SKM-1 treated with dmso at 0.1 percent for 144 hours (cell line): ENCODE results near the gene ABHD12.
"Not testable (repeated sequence)": the region's sequence is repeated elsewhere in the genome, so short reads cannot be mapped to it uniquely, and the experiment has no call there.

ENCODE experiments used
- DNase-seq: peaks from one replicate; lab custom pipeline; 2025; ENCODE audit not compliant: unreplicated experiment; lab: John Stamatoyannopoulos, UW

The ABHD12 gene

GRCh38 chr20:25390538-25391528, at the start of gene ABHD12:
ABHD12 (minus strand) TSS chr20:25390835; CDS start chr20:25390703, 132 bp downstream.
- DNase-seq, result peak; percentile 90

GRCh38 chr20:25439328-25439727, 48.7 kb upstream of the ABHD12 start:
- DNase-seq, result peak; percentile 16

GRCh38 chr20:25437153-25437581, 46.5 kb upstream of the ABHD12 start:
- no peak for DNase-seq

- no peak for DNase-seq
Measured at GRCh38 chr20:25424536-25424935, 33.9 kb upstream of the ABHD12 start.

- DNase-seq, result no peak
Measured at GRCh38 chr20:25422032-25422431, 31.4 kb upstream of the ABHD12 start.

GRCh38 chr20:25421102-25421501, 30.5 kb upstream of the ABHD12 start:
- DNase-seq, result no peak

GRCh38 chr20:25418776-25419175, 28.1 kb upstream of the ABHD12 start:
- no peak for DNase-seq

- DNase-seq, result no peak
Measured at GRCh38 chr20:25408890-25409289, 18.3 kb upstream of the ABHD12 start.

GRCh38 chr20:25408170-25408547, 17.5 kb upstream of the ABHD12 start:
- no peak for DNase-seq

- peak; percentile 73 for DNase-seq
Measured at GRCh38 chr20:25407311-25408169, 16.9 kb upstream of the ABHD12 start, which contains the start of gene GINS1. GINS1 (plus strand) TSS chr20:25407673; CDS start chr20:25407821, 148 bp downstream.

GRCh38 chr20:25402583-25402982, 11.9 kb upstream of the ABHD12 start:
- no peak for DNase-seq

GRCh38 chr20:25400291-25400732, 9.7 kb upstream of the ABHD12 start:
- DNase-seq, result not testable (repeated sequence)

GRCh38 chr20:25399037-25399430, 8.4 kb upstream of the ABHD12 start:
- peak; percentile 20 for DNase-seq

GRCh38 chr20:25398376-25399036, 7.9 kb upstream of the ABHD12 start:
- no peak for DNase-seq

- DNase-seq, result no peak
Measured at GRCh38 chr20:25397821-25398220, 7.2 kb upstream of the ABHD12 start.

- DNase-seq, result no peak
Measured at GRCh38 chr20:25397096-25397495, 6.5 kb upstream of the ABHD12 start.

GRCh38 chr20:25394996-25395395, 4.4 kb upstream of the ABHD12 start:
- no peak for DNase-seq

GRCh38 chr20:25394276-25394675, 3.6 kb upstream of the ABHD12 start:
- no peak for DNase-seq

- DNase-seq, result no peak
Measured at GRCh38 chr20:25389858-25390537, 637 bp downstream of the ABHD12 start.

- no peak for DNase-seq
Measured at GRCh38 chr20:25389401-25389857, 1.2 kb downstream of the ABHD12 start.
